Left renal cortex interstitium (tissue), 4 donors: ENCODE results near the gene KYNU. TPM values are rescaled to one million over a fixed set of nuclear protein-coding genes. Genes with fewer than 3 reads are reported as not detected.
"Not testable (repeated sequence)": the region's sequence is repeated elsewhere in the genome, so short reads cannot be mapped to it uniquely, and the experiment has no call there.

Experiments used
- DNase-seq, 4 donors: peaks; one replicate each; pipeline ENCODE4 v3.0.0-alpha.2; 2013; ENCODE audit warnings: low read depth in 4 of 4, low spot score in 2 of 4, missing footprints in 1 of 4
- polyA plus RNA-seq, 4 donors: library from polyadenylated mRNA; unstranded; fragments of 120-200 nt; gene quantifications; one replicate each; pipeline ENCODE4 v1.2.1, GENCODE V29; 2013; ENCODE audit not compliant: insufficient read length in 4 of 4

Gene KYNU
- polyA plus RNA-seq, 4 donors: 4.5 to 7.1 (median 5.4) TPM

GRCh38 chr2:142870526-142870925, 6.9 kb upstream of the KYNU start:
- no peak for DNase-seq

- no peak for DNase-seq
Observed at GRCh38 chr2:142871396-142871795, 6.1 kb upstream of the KYNU start.

GRCh38 chr2:142872882-142873724, 4.4 kb upstream of the KYNU start:
- DNase-seq: no peak

GRCh38 chr2:142873831-142874287, 3.6 kb upstream of the KYNU start:
- no peak for DNase-seq

- DNase-seq: no peak
Observed at GRCh38 chr2:142874293-142874814, 3.1 kb upstream of the KYNU start.

- DNase-seq: no peak
Observed at GRCh38 chr2:142875010-142875409, 2.5 kb upstream of the KYNU start.

GRCh38 chr2:142875652-142876051, 1.8 kb upstream of the KYNU start:
- DNase-seq: no peak

GRCh38 chr2:142876423-142876822, 1.0 kb upstream of the KYNU start:
- no peak for DNase-seq

GRCh38 chr2:142878031-142878678, 691 bp downstream of the KYNU start:
- DNase-seq: no peak

- DNase-seq: no peak
Observed at GRCh38 chr2:142879151-142879550, 1.7 kb downstream of the KYNU start.

- DNase-seq: no peak
Observed at GRCh38 chr2:142880279-142880678, 2.8 kb downstream of the KYNU start.

- DNase-seq: no peak
Observed at GRCh38 chr2:142881619-142882018, 4.2 kb downstream of the KYNU start.

- DNase-seq: not testable (repeated sequence)
Observed at GRCh38 chr2:142882500-142882899, 5.0 kb downstream of the KYNU start.

GRCh38 chr2:142883526-142883925, 6.1 kb downstream of the KYNU start:
- DNase-seq: no peak

- no peak for DNase-seq
Observed at GRCh38 chr2:142885543-142885942, 8.1 kb downstream of the KYNU start.

- no peak for DNase-seq
Observed at GRCh38 chr2:142892715-142893114, 15.3 kb downstream of the KYNU start.

- DNase-seq: no peak
Observed at GRCh38 chr2:142893241-142893640, 15.8 kb downstream of the KYNU start.

- no peak for DNase-seq
Observed at GRCh38 chr2:142897807-142898206, 20.3 kb downstream of the KYNU start.

- DNase-seq: not testable (repeated sequence)
Observed at GRCh38 chr2:142900327-142900726, 22.9 kb downstream of the KYNU start.

GRCh38 chr2:142901780-142902179, 24.3 kb downstream of the KYNU start:
- DNase-seq: no peak

GRCh38 chr2:142903726-142904125, 26.3 kb downstream of the KYNU start:
- DNase-seq: not testable (repeated sequence)

GRCh38 chr2:142907653-142908052, 30.2 kb downstream of the KYNU start:
- no peak for DNase-seq
